ENCODE data around the gene VWA3B.
"Not testable (repeated sequence)": the region's sequence is repeated elsewhere in the genome, so short reads cannot be mapped to it uniquely, and the experiment has no call there.

VWA3B gene, protein sequence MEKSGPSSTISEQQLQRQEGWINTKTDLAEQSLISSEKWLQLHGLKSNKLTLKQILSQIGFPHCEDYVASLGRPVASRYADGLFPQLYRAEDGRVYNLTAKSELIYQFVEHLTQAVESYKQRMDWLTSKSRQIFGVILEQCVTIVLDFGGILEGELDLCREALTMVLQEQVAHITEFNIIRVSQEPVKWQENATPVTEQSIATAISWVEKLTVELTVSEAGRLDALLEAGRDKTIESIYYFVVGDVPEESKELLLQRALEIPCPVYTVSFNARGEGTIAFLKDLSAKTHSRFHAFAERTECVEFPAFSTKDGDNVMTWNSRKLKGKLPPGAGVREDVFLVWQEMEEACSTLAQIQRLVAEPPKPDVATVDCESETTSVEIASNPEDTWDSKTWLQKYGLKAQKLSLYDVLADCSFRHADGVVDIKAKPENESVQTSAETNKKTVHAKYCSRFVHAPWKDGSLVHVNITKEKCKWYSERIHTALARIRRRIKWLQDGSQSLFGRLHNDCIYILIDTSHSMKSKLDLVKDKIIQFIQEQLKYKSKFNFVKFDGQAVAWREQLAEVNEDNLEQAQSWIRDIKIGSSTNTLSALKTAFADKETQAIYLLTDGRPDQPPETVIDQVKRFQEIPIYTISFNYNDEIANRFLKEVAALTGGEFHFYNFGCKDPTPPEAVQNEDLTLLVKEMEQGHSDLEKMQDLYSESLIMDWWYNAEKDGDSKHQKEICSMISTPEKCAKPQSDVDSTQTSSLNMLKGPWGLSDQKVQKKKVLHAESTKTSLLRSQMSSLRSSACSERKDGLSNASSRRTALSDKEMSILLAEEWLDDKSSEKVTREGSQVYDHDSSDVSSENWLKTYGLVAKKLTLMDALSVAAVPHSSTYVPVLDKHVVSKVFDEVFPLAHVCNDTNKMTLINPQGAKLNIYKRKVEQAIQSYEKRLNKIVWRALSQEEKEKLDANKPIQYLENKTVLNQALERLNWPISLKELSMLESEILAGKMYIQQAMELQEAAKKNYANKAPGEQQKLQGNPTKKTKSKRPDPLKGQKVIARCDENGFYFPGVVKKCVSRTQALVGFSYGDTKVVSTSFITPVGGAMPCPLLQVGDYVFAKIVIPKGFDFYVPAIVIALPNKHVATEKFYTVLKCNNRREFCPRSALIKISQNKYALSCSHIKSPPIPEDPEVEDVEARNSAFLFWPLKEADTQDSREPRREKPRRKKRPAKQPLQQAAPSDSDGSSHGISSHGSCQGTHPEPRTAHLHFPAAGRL (N-terminal part only)

GRCh38 chr2:98086491-98087446 is at the start of gene VWA3B:
TSS of gene VWA3B (plus strand) at chr2:98087167. CDS start at chr2:98093093, 5,926 bp downstream.
- Histone ChIP-seq H3K9me3 (ENCODE audit: low read depth, low read length) (no peaks in the 10 kb centered on the region), H3K36me3 (ENCODE audit: insufficient read depth, low read length) (no peaks in the 10 kb centered on the region), H3K4me3 (peak within 1 kb of the TSS; percentile 31; the same call in 1 of the 2 replicates), H3K27ac (no peak within 1 kb of the TSS), H3K9ac (ENCODE audit: insufficient read length) (no peak within 1 kb of the TSS)
- no peak for DNase-seq (ENCODE audit: low read depth, low spot score)
- TF ChIP-seq EZH2 (IDR thresholded peaks at IDR 0.05): peak; percentile 47
- no peak for TF ChIP-seq POLR2AphosphoS5 (IDR thresholded peaks at IDR 0.05; ENCODE audit: borderline replicate concordance, low read depth, low read length)

DNA sequence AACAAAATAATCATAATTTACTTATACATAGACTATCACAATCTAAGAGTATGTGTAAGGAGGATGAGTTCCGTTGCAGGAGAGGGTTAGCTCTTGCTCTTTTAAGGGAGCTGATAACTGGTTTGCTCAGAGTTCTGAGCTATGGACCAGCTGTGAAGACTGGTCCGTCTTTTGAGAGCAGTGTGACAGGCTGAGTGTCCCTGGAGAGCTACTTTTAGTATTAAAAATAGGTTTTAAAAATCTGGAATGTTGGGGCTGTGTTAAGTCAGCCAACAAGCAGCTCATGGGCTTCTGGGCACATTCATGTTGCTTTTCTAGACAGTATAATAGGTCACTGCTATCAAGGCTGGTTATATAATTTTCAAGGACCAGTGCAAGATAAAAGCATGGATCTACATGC is 49.8 kb upstream of the VWA3B start:
- H3K9me3 ChIP-seq (ENCODE audit: low read depth, low read length): no peaks in the 10 kb centered on the region
- no peak overlapping the region for H3K9ac ChIP-seq (ENCODE audit: insufficient read length)
- H3K4me3 ChIP-seq: no peak overlapping the region
- no peak for TF ChIP-seq FOXP2 (optimal IDR thresholded peaks at IDR 0.05; ENCODE audit: control extremely low read depth, extremely low read length, insufficient read depth)
- TF ChIP-seq EZH2 (IDR thresholded peaks at IDR 0.05): no peak
- TF ChIP-seq POLR2AphosphoS5 (IDR thresholded peaks at IDR 0.05; ENCODE audit: borderline replicate concordance, low read depth, low read length): no peak
- H3K36me3 ChIP-seq (ENCODE audit: insufficient read depth, low read length): no peaks in the 10 kb centered on the region
- no peak overlapping the region for H3K27ac ChIP-seq
- DNase-seq (ENCODE audit: low read depth, low spot score): no peak

GRCh38 chr2:98037666-98038336 is 49.2 kb upstream of the VWA3B start:
- Histone ChIP-seq H3K36me3 (ENCODE audit: insufficient read depth, low read length) (no peaks in the 10 kb centered on the region), H3K27ac (no peak overlapping the region), H3K9me3 (ENCODE audit: low read depth, low read length) (no peaks in the 10 kb centered on the region), H3K9ac (ENCODE audit: insufficient read length) (no peak overlapping the region), H3K4me3 (no peak overlapping the region)
- DNase-seq (ENCODE audit: low read depth, low spot score): no peak
- no peak for TF ChIP-seq POLR2AphosphoS5 (IDR thresholded peaks at IDR 0.05; ENCODE audit: borderline replicate concordance, low read depth, low read length)
- no peak for TF ChIP-seq EZH2 (IDR thresholded peaks at IDR 0.05)
- TF ChIP-seq FOXP2 (optimal IDR thresholded peaks at IDR 0.05; ENCODE audit: control extremely low read depth, extremely low read length, insufficient read depth): no peak

GRCh38 chr2:98039085-98039756 is 47.7 kb upstream of the VWA3B start:
- H3K4me3 ChIP-seq: no peak overlapping the region
- H3K36me3 ChIP-seq (ENCODE audit: insufficient read depth, low read length): no peaks in the 10 kb centered on the region
- H3K9me3 ChIP-seq (ENCODE audit: low read depth, low read length): no peaks in the 10 kb centered on the region
- no peak for DNase-seq (ENCODE audit: low read depth, low spot score)
- no peak for TF ChIP-seq FOXP2 (optimal IDR thresholded peaks at IDR 0.05; ENCODE audit: control extremely low read depth, extremely low read length, insufficient read depth)
- no peak for TF ChIP-seq POLR2AphosphoS5 (IDR thresholded peaks at IDR 0.05; ENCODE audit: borderline replicate concordance, low read depth, low read length)
- no peak for TF ChIP-seq EZH2 (IDR thresholded peaks at IDR 0.05)
- H3K27ac ChIP-seq: no peak overlapping the region
- no peak overlapping the region for H3K9ac ChIP-seq (ENCODE audit: insufficient read length)

DNA sequence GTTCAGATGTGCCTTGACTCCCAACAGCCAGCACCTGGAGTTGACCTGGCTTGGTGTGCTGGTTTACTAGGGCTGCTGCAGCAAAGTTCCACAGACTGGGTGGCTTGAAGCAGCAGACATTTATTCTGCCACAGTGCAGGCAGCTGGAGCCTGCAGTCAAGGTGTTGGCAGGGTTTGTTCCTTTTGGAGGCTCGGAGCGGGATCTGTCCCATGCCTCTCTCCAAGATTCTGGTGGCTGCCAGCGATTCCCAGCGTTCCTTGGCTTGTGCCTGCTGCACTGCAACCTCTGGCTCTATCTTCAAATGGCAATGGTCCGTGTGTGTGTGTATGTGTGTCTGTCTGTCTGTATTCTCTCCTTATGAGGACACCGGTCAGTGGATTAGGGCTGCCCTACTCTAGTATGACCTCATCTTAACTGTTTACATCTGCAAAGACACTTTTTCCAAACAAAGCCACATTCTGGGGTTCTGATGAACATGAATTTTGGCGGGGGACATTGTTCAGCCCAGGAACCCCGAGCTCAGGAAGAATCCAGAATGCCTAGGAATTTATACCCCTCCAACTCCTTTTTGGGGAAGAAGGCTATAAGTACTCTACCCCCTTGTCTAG is 46.5 kb upstream of the VWA3B start:
- TF ChIP-seq FOXP2 (optimal IDR thresholded peaks at IDR 0.05; ENCODE audit: control extremely low read depth, extremely low read length, insufficient read depth) (no peak), POLR2AphosphoS5 (IDR thresholded peaks at IDR 0.05; ENCODE audit: borderline replicate concordance, low read depth, low read length) (no peak), EZH2 (IDR thresholded peaks at IDR 0.05) (no peak)
- Histone ChIP-seq H3K4me3 (no peak overlapping the region), H3K36me3 (ENCODE audit: insufficient read depth, low read length) (no peaks in the 10 kb centered on the region), H3K27ac (no peak overlapping the region), H3K9me3 (ENCODE audit: low read depth, low read length) (no peaks in the 10 kb centered on the region), H3K9ac (ENCODE audit: insufficient read length) (no peak overlapping the region)
- DNase-seq (ENCODE audit: low read depth, low spot score): no peak

- H3K9me3 ChIP-seq (ENCODE audit: low read depth, low read length): no peaks in the 10 kb centered on the region
Observed at GRCh38 chr2:98043101-98043500, 43.9 kb upstream of the VWA3B start.

GRCh38 chr2:98044730-98045129 is 42.2 kb upstream of the VWA3B start:
- H3K27ac ChIP-seq; H3K4me3 ChIP-seq; DNase-seq (ENCODE audit: low read depth, low spot score); H3K36me3 ChIP-seq (ENCODE audit: insufficient read depth, low read length); H3K9me3 ChIP-seq (ENCODE audit: low read depth, low read length); H3K9ac ChIP-seq (ENCODE audit: insufficient read length): not testable (repeated sequence)

More at GRCh38 chr2:98043101-98043500, 43.9 kb upstream of the VWA3B start:
- no peak for TF ChIP-seq EZH2 (IDR thresholded peaks at IDR 0.05)
- TF ChIP-seq FOXP2 (optimal IDR thresholded peaks at IDR 0.05; ENCODE audit: control extremely low read depth, extremely low read length, insufficient read depth): no peak
- no peak for TF ChIP-seq POLR2AphosphoS5 (IDR thresholded peaks at IDR 0.05; ENCODE audit: borderline replicate concordance, low read depth, low read length)
- no peak overlapping the region for H3K9ac ChIP-seq (ENCODE audit: insufficient read length)
- no peak overlapping the region for H3K4me3 ChIP-seq
- no peaks in the 10 kb centered on the region for H3K36me3 ChIP-seq (ENCODE audit: insufficient read depth, low read length)
- no peak for DNase-seq (ENCODE audit: low read depth, low spot score)
- H3K27ac ChIP-seq: no peak overlapping the region
